ENCODE results near the gene AFDN. TPM values are rescaled to one million over a fixed set of nuclear protein-coding genes. Genes with fewer than 3 reads are reported as not detected.
A peak's percentile ranks its signal among the peaks of the same experiment; 100 is the strongest.

AFDN gene
- total RNA-seq, 4 donors from 2014 or later, result 134 to 179 (median 144) TPM

GRCh38 chr6:167892835-167893815 is 66.4 kb downstream of the AFDN start:
- Histone ChIP-seq H3K9me3 (no peaks in the 10 kb centered on the region), H3K27ac (no peak overlapping the region), H3K4me3 (no peak overlapping the region), H3K4me1 (no peaks in the 10 kb centered on the region), H3K27me3 (no peaks in the 10 kb centered on the region), H3K36me3 (peaks cover 0 to 15% (median 6%) of the 10 kb centered on the region in 3 donors)
- DNase-seq (ENCODE audit: low spot score in 2 of 2), result no peak
- TF ChIP-seq POLR2A (IDR thresholded peaks at IDR 0.05) (no peak), EP300 (IDR thresholded peaks at IDR 0.05) (no peak), CTCF (IDR thresholded peaks at IDR 0.05) (no peak)
- WGBS, 2 donors, result 83% methylated on average over 8 of the region's 8 CpGs

GRCh38 chr6:167894965-167895364 is 68.3 kb downstream of the AFDN start:
- no peak for DNase-seq (ENCODE audit: low spot score in 2 of 2)
- Histone ChIP-seq H3K4me3 (no peak overlapping the region), H3K9me3 (no peaks in the 10 kb centered on the region), H3K4me1 (no peaks in the 10 kb centered on the region), H3K36me3 (peaks cover 0 to 11% (median 6%) of the 10 kb centered on the region in 3 donors), H3K27me3 (no peaks in the 10 kb centered on the region), H3K27ac (no peak overlapping the region)
- WGBS, 2 donors, result 68 to 71% methylated on average over 3 of the region's 3 CpGs
- TF ChIP-seq EP300 (IDR thresholded peaks at IDR 0.05) (no peak), CTCF (IDR thresholded peaks at IDR 0.05) (no peak), POLR2A (IDR thresholded peaks at IDR 0.05) (no peak)

- Histone ChIP-seq H3K9me3 (no peaks in the 10 kb centered on the region), H3K27ac (no peak overlapping the region), H3K4me3 (no peak overlapping the region), H3K4me1 (no peaks in the 10 kb centered on the region), H3K36me3 (peaks cover 0 to 6% (median 0%) of the 10 kb centered on the region in 3 donors), H3K27me3 (no peaks in the 10 kb centered on the region)
- TF ChIP-seq POLR2A (IDR thresholded peaks at IDR 0.05) (no peak), EP300 (IDR thresholded peaks at IDR 0.05) (no peak), CTCF (IDR thresholded peaks at IDR 0.05) (no peak)
- 82 to 89% methylated on average over 4 of the region's 4 CpGs for WGBS, 2 donors
- no peak for DNase-seq (ENCODE audit: low spot score in 2 of 2)
These were observed 69.9 kb downstream of the AFDN start for GRCh38 chr6:167896648-167897047.

- H3K27ac ChIP-seq, result no peak overlapping the region
- DNase-seq (ENCODE audit: low spot score in 2 of 2), result no peak
- H3K36me3 ChIP-seq, result peaks cover 0 to 19% (median 0%) of the 10 kb centered on the region in 3 donors
- no peaks in the 10 kb centered on the region for H3K4me1 ChIP-seq
- H3K4me3 ChIP-seq, result no peak overlapping the region
- TF ChIP-seq CTCF (IDR thresholded peaks at IDR 0.05), result peak; percentile 59 to 74 (median 68)
- TF ChIP-seq POLR2A (IDR thresholded peaks at IDR 0.05), result no peak
- WGBS, 2 donors, result 72 to 81% methylated on average over 3 of the region's 3 CpGs
- no peaks in the 10 kb centered on the region for H3K27me3 ChIP-seq
- no peaks in the 10 kb centered on the region for H3K9me3 ChIP-seq
These were observed 72.1 kb downstream of the AFDN start for GRCh38 chr6:167898673-167899311.

- H3K4me3 ChIP-seq, result no peak overlapping the region
- peaks cover 0 to 30% (median 0%) of the 10 kb centered on the region in 3 donors for H3K36me3 ChIP-seq
- H3K27ac ChIP-seq, result no peak overlapping the region
- H3K4me1 ChIP-seq, result no peaks in the 10 kb centered on the region
- no peaks in the 10 kb centered on the region for H3K27me3 ChIP-seq
- DNase-seq (ENCODE audit: low spot score in 2 of 2), result no peak
- TF ChIP-seq CTCF (IDR thresholded peaks at IDR 0.05) (no peak), POLR2A (IDR thresholded peaks at IDR 0.05) (no peak), EP300 (IDR thresholded peaks at IDR 0.05) (no peak)
- 74 to 75% methylated on average over 5 of the region's 5 CpGs for WGBS, 2 donors
- no peaks in the 10 kb centered on the region for H3K9me3 ChIP-seq
These were observed 78.1 kb downstream of the AFDN start for GRCh38 chr6:167904791-167905190.
